A549 (cell line): ENCODE data around the gene LDHAL6B. TPM values are rescaled to one million over a fixed set of nuclear protein-coding genes. Genes with fewer than 3 reads are reported as not detected.

Experiments used
- ATAC-seq, 2 experiments: fragments of 200-7000 bp in 1 of 2; fragments of >200 bp in 1 of 2; cut with Nextera tagmentation in 1 of 2; cut with Tn5 transposase in 1 of 2; 3 replicates each; pipeline versions ENCODE4 v1.8.0 to v1.9.1; 2018 to 2020; ENCODE audit warnings: mild to moderate bottlenecking in 1 of 2, moderate library complexity in 1 of 2
- CTCF ChIA-PET: fragments of 300-600 bp; sonication (Branson Sonifier 250); formaldehyde crosslinking; extraction: SDS; loops from one replicate; lab custom pipeline; 2021; ENCODE audit warnings: antibody characterized with exemption, inconsistent platforms; lab: Yijun Ruan, JAX
- POLR2A ChIA-PET: fragments of 350-600 bp; formaldehyde crosslinking; extraction: SDS; loops from one replicate; lab custom pipeline; 2021; ENCODE audit warnings: antibody characterized with exemption, inconsistent platforms; lab: Yijun Ruan, JAX
- DNase-seq, 2 experiments: peaks; one replicate each; pipeline versions ENCODE4 v3.0.0 to v3.0.0-alpha.2; 2011 to 2016; ENCODE audit warnings: low read depth in 1 of 2, low spot score in 1 of 2
- FAIRE-seq: peaks from 2 replicates; lab custom pipeline; 2011; peaks lifted over from hg19 to GRCh38; lab: Jason Lieb, UNC
- H3K27ac ChIP-seq, 2 experiments: fragments of >200 bp; sonication (Bioruptor Twin); formaldehyde crosslinking; 3 replicates each; pipeline ENCODE4 v1.5.1; 2016 to 2017
- H3K4me1 ChIP-seq: fragments of >200 bp; sonication (Bioruptor Twin); formaldehyde crosslinking; 3 replicates; pipeline ENCODE4 v1.6.1; 2016
- H3K4me2 ChIP-seq: fragments of >200 bp; sonication (Bioruptor Twin); formaldehyde crosslinking; 3 replicates; pipeline ENCODE4 v1.6.1; 2016
- H3K4me3 ChIP-seq: fragments of >200 bp; sonication (Bioruptor Twin); formaldehyde crosslinking; 3 replicates; pipeline ENCODE4 v1.5.1; 2016
- H3K9me3 ChIP-seq: fragments of >200 bp; sonication (Bioruptor Twin); formaldehyde crosslinking; 3 replicates; pipeline ENCODE4 v1.6.1; 2016
- ATOH8 ChIP-seq: fragments of 250-450 bp; sonication (Bioruptor Pico); IDR thresholded peaks from 2 replicates; pipeline ENCODE4 v1.5.0; 2020; ENCODE audit warnings: low read depth, mild to moderate bottlenecking, moderate library complexity
- BHLHE40 ChIP-seq: IDR thresholded peaks from 2 replicates; pipeline ENCODE4 v1.6.1; 2012; ENCODE audit warnings: low read depth, low read length, inconsistent platforms
- CBX8 ChIP-seq: fragments of 200-600 bp; sonication (generic); IDR thresholded peaks from 2 replicates; pipeline ENCODE4 v1.6.1; 2016
- CEBPB ChIP-seq, 2 experiments: fragments of >200 bp in 1 of 2; sonication (Bioruptor Twin) in 1 of 2; formaldehyde crosslinking in 1 of 2; IDR thresholded peaks; 2 replicates each; pipeline ENCODE4 v1.6.1; 2012 to 2016
- E2F6 ChIP-seq: IDR thresholded peaks from 2 replicates; pipeline ENCODE4 v1.6.1; 2012; ENCODE audit warnings: low read depth, borderline replicate concordance
- EHF ChIP-seq: fragments of 250-450 bp; sonication (Bioruptor Pico); IDR thresholded peaks from 2 replicates; pipeline ENCODE4 v1.5.0; 2020; ENCODE audit warnings: mild to moderate bottlenecking
- FOSL2 ChIP-seq, 2 experiments: fragments of 450-650 bp in 1 of 2; fragments of >200 bp in 1 of 2; sonication (Bioruptor Twin) in 1 of 2; formaldehyde crosslinking; IDR thresholded peaks; 2 replicates each; pipeline versions ENCODE4 v1.5.0 to v1.6.1; 2016 to 2020; ENCODE audit warnings: mild to moderate bottlenecking in 1 of 2, moderate library complexity in 1 of 2
- FOXS1 ChIP-seq: fragments of 250-450 bp; sonication (Bioruptor Pico); IDR thresholded peaks from 2 replicates; pipeline ENCODE4 v1.5.0; 2020; ENCODE audit warnings: mild to moderate bottlenecking, moderate library complexity
- HEYL ChIP-seq: fragments of 250-450 bp; sonication (Bioruptor Pico); IDR thresholded peaks from 2 replicates; pipeline ENCODE4 v1.8.0; 2021; ENCODE audit warnings: mild to moderate bottlenecking, moderate library complexity
- HMGXB4 ChIP-seq: fragments of 250-450 bp; sonication (Bioruptor Pico); IDR thresholded peaks from 2 replicates; pipeline ENCODE4 v1.5.0; 2021; ENCODE audit warnings: mild to moderate bottlenecking, moderate library complexity, borderline replicate concordance
- JUNB ChIP-seq: fragments of >200 bp; sonication (Bioruptor Twin); formaldehyde crosslinking; IDR thresholded peaks from 2 replicates; pipeline ENCODE4 v1.6.1; 2016
- KDM5A ChIP-seq: fragments of 200-600 bp; sonication (generic); IDR thresholded peaks from 2 replicates; pipeline ENCODE4 v1.6.1; 2016; ENCODE audit warnings: antibody characterized with exemption, mild to moderate bottlenecking
- MAZ ChIP-seq: fragments of 150-350 bp; IDR thresholded peaks from 2 replicates; pipeline ENCODE4 v1.6.1; 2014; ENCODE audit warnings: antibody characterized with exemption, low read depth, low read length, borderline replicate concordance
- NR3C1 ChIP-seq: fragments of >200 bp; sonication (Bioruptor Twin); formaldehyde crosslinking; IDR thresholded peaks from 3 replicates; pipeline ENCODE4 v1.6.1; 2017
- RAD21 ChIP-seq, 2 experiments: fragments of >200 bp in 1 of 2; sonication (Bioruptor Twin) in 1 of 2; formaldehyde crosslinking in 1 of 2; IDR thresholded peaks in 1 of 2; conservative IDR thresholded peaks in 1 of 2; 2 replicates in 1 of 2; 3 replicates in 1 of 2; pipeline ENCODE4 v1.6.1; 2012 to 2018; ENCODE audit warnings: inconsistent platforms in 1 of 2
- RCOR1 ChIP-seq: fragments of 150-350 bp; IDR thresholded peaks from 2 replicates; pipeline ENCODE4 v1.6.1; 2014; ENCODE audit warnings: antibody characterized with exemption, low read length, low read depth
- REST ChIP-seq: fragments of 200-600 bp; sonication (generic); IDR thresholded peaks from 2 replicates; pipeline ENCODE4 v1.6.1; 2016; ENCODE audit warnings: antibody characterized with exemption, mild to moderate bottlenecking, moderate library complexity
- RFX5 ChIP-seq: fragments of 450-650 bp; IDR thresholded peaks from 2 replicates; pipeline ENCODE4 v1.7.1; 2014; ENCODE audit warnings: antibody characterized with exemption, mild to moderate bottlenecking, moderate library complexity
- RNF2 ChIP-seq: fragments of 200-600 bp; sonication (generic); IDR thresholded peaks from 2 replicates; pipeline ENCODE4 v1.6.1; 2016; ENCODE audit warnings: low read depth, mild to moderate bottlenecking, antibody characterized with exemption, moderate library complexity, borderline replicate concordance
- TFCP2L1 ChIP-seq: fragments of 250-450 bp; sonication (Bioruptor Pico); IDR thresholded peaks from 2 replicates; pipeline ENCODE4 v1.5.0; 2021; ENCODE audit warnings: mild to moderate bottlenecking
- TP53 ChIP-seq: fragments of 250-450 bp; sonication (Bioruptor Pico); IDR thresholded peaks from 2 replicates; pipeline ENCODE4 v1.5.0; 2021; ENCODE audit warnings: mild to moderate bottlenecking, moderate library complexity
- ZFP36 ChIP-seq: fragments of 450-650 bp; IDR thresholded peaks from 2 replicates; pipeline ENCODE4 v1.6.1; 2014; ENCODE audit warnings: borderline replicate concordance; ENCODE audit not compliant: partially characterized antibody
- ZSCAN20 ChIP-seq: fragments of 250-450 bp; sonication (Bioruptor Pico); IDR thresholded peaks from 2 replicates; pipeline ENCODE4 v1.8.0; 2022; ENCODE audit warnings: mild to moderate bottlenecking, moderate library complexity
- WGBS: methylation state at CpG from one replicate; pipeline ENCODE4 v1.1.6; 2017; ENCODE audit errors: missing lambda C conversion rate; 5-methylcytosine and 5-hydroxymethylcytosine counted together
- polyA plus RNA-seq, 4 experiments: library from polyadenylated mRNA; depleted of rRNA in 3 of 4; stranded (reverse); fragments of >200 nt; fragmentation: RNase III in 1 of 4; extraction: RNeasy Plus Mini Kit Qiagen cat#74134 plus additional on column Dnase treatment in 1 of 4; gene quantifications; 2 replicates in 3 of 4; 3 replicates in 1 of 4; pipeline ENCODE4 v1.2.3, GENCODE V29; 2011 to 2017

LDHAL6B gene
- polyA plus RNA-seq, 2 of the 4 experiments (the other 2 are of a cell fraction): not detected

- FAIRE-seq: no peak
Observed at GRCh38 chr15:59224474-59224873, 17.8 kb downstream of the LDHAL6B start.

GRCh38 chr15:59227021-59227420, 20.4 kb downstream of the LDHAL6B start:
- Histone ChIP-seq H3K27ac (peak overlapping the region in 1 of 2 experiments; percentile 9; a peak in 1 of 6 replicates), H3K9me3 (no peaks in the 10 kb centered on the region), H3K4me1 (peaks cover 45% of the 10 kb centered on the region), H3K4me3 (no peak overlapping the region), H3K4me2 (no peak overlapping the region)
- ChIA-PET POLR2A (no interaction called here), CTCF (interaction anchor here (1.0 kb wide), 1 partner anchor 111 kb away, joined by 3 read pairs; no protein-coding TSS in a partner anchor)
- no peak for DNase-seq
- 89% methylated on average over 4 of the region's 4 CpGs for WGBS
- ATAC-seq: no peak
- FAIRE-seq: no peak
- no peak for TF ChIP-seq RNF2
- no peak for TF ChIP-seq BHLHE40
- TF ChIP-seq ATOH8 (CRISPR knock-in tag): no peak
- no peak for TF ChIP-seq MAZ
- no peak for TF ChIP-seq CBX8
- TF ChIP-seq JUNB: no peak
- TF ChIP-seq HMGXB4 (CRISPR knock-in tag): no peak
- TF ChIP-seq RAD21 (conservative IDR thresholded peaks at IDR 0.05 in 1 of 2, IDR thresholded peaks at IDR 0.05 in 1 of 2): no peak
- no peak for TF ChIP-seq E2F6
- no peak for TF ChIP-seq FOXS1 (CRISPR knock-in tag)
- no peak for TF ChIP-seq FOSL2 (IDR thresholded peaks at IDR 0.05)
- TF ChIP-seq FOSL2 (CRISPR knock-in tag; IDR thresholded peaks at IDR 0.05): no peak
- TF ChIP-seq EHF (CRISPR knock-in tag): no peak
- TF ChIP-seq RFX5: no peak
- TF ChIP-seq ZSCAN20 (CRISPR knock-in tag): no peak
- TF ChIP-seq HEYL (CRISPR knock-in tag): no peak

More at GRCh38 chr15:59224474-59224873, 17.8 kb downstream of the LDHAL6B start:
- no peak overlapping the region for H3K4me3 ChIP-seq
- 0 out of 6 replicates have a peak overlapping the region, but pooled peaks of 1 of the 2 experiments have one; percentile 3 for H3K27ac ChIP-seq
- H3K4me1 ChIP-seq: peaks cover 25% of the 10 kb centered on the region
- H3K4me2 ChIP-seq: no peak overlapping the region
- TF ChIP-seq RAD21 (conservative IDR thresholded peaks at IDR 0.05 in 1 of 2, IDR thresholded peaks at IDR 0.05 in 1 of 2): no peak
- no peak for TF ChIP-seq HMGXB4 (CRISPR knock-in tag)
- TF ChIP-seq REST: no peak
- TF ChIP-seq RFX5: no peak
- TF ChIP-seq TFCP2L1 (CRISPR knock-in tag): no peak
- no peak for TF ChIP-seq CEBPB (IDR thresholded peaks at IDR 0.05)
- no peak for TF ChIP-seq NR3C1
- TF ChIP-seq TP53 (CRISPR knock-in tag): no peak
- no peak for TF ChIP-seq HEYL (CRISPR knock-in tag)
- TF ChIP-seq RCOR1: no peak
- TF ChIP-seq ZFP36: no peak
- TF ChIP-seq KDM5A: no peak
- TF ChIP-seq JUNB: no peak
- TF ChIP-seq, all 56 proteins: peak for 0
- CTCF ChIA-PET: interaction anchor here (0.6 to 3.0 kb wide), 8 partner anchors 14 to 268 kb away, joined by 3 to 12 read pairs (median 5); no protein-coding TSS in a partner anchor
- ATAC-seq (no peak; a peak in 1 of 6 replicates), DNase-seq (no peak)
- H3K9me3 ChIP-seq: no peaks in the 10 kb centered on the region
- POLR2A ChIA-PET: no interaction called here
- 92% methylated on average over 7 of the region's 7 CpGs for WGBS
